Measurements from ENCODE around the gene COX6B1.

COX6B1 gene

DNA sequence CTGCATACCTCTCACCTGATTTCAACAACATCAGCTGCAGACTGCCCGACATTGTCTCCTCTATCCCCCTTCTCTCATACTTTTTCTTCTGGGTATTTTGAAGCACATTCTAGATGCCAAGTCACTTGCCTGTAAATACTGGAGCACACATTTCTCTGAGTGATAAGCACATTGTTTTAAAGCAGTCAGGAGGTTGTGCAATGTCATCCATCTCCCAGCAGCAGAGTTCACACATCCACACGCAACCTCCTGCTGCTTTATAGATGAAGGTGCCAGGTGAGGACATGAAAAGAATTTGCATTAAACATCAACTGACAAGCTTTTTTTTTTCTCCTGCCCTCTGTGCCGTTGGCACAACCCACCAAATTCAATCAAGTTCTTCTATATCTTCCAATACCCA is 23.7 kb downstream of the COX6B1 start:
- Histone ChIP-seq H3K27ac (replicated peaks) (no peak overlapping the region), H3K27me3 (ENCODE audit: insufficient read depth, poor library complexity, severe bottlenecking) (peaks cover 28% of the 10 kb centered on the region), H3K4me3 (replicated peaks; ENCODE audit: insufficient read depth, low read length) (no peak overlapping the region)
- TF ChIP-seq POLR2AphosphoS5 (IDR thresholded peaks at IDR 0.05; ENCODE audit: low read depth) (no peak), GABPA (IDR thresholded peaks at IDR 0.05; ENCODE audit: low read depth) (no peak), SPI1 (IDR thresholded peaks at IDR 0.05; ENCODE audit: borderline replicate concordance, low read depth) (no peak)
- TF ChIP-seq, protein P1, sequence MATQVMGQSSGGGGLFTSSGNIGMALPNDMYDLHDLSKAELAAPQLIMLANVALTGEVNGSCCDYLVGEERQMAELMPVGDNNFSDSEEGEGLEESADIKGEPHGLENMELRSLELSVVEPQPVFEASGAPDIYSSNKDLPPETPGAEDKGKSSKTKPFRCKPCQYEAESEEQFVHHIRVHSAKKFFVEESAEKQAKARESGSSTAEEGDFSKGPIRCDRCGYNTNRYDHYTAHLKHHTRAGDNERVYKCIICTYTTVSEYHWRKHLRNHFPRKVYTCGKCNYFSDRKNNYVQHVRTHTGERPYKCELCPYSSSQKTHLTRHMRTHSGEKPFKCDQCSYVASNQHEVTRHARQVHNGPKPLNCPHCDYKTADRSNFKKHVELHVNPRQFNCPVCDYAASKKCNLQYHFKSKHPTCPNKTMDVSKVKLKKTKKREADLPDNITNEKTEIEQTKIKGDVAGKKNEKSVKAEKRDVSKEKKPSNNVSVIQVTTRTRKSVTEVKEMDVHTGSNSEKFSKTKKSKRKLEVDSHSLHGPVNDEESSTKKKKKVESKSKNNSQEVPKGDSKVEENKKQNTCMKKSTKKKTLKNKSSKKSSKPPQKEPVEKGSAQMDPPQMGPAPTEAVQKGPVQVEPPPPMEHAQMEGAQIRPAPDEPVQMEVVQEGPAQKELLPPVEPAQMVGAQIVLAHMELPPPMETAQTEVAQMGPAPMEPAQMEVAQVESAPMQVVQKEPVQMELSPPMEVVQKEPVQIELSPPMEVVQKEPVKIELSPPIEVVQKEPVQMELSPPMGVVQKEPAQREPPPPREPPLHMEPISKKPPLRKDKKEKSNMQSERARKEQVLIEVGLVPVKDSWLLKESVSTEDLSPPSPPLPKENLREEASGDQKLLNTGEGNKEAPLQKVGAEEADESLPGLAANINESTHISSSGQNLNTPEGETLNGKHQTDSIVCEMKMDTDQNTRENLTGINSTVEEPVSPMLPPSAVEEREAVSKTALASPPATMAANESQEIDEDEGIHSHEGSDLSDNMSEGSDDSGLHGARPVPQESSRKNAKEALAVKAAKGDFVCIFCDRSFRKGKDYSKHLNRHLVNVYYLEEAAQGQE (IDR thresholded peaks at IDR 0.05; ENCODE audit: insufficient replicate concordance, low read depth) = no peak
- TF ChIP-seq, protein P2, sequence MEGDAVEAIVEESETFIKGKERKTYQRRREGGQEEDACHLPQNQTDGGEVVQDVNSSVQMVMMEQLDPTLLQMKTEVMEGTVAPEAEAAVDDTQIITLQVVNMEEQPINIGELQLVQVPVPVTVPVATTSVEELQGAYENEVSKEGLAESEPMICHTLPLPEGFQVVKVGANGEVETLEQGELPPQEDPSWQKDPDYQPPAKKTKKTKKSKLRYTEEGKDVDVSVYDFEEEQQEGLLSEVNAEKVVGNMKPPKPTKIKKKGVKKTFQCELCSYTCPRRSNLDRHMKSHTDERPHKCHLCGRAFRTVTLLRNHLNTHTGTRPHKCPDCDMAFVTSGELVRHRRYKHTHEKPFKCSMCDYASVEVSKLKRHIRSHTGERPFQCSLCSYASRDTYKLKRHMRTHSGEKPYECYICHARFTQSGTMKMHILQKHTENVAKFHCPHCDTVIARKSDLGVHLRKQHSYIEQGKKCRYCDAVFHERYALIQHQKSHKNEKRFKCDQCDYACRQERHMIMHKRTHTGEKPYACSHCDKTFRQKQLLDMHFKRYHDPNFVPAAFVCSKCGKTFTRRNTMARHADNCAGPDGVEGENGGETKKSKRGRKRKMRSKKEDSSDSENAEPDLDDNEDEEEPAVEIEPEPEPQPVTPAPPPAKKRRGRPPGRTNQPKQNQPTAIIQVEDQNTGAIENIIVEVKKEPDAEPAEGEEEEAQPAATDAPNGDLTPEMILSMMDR (IDR thresholded peaks at IDR 0.05; ENCODE audit: insufficient read depth, low read length) = no peak
- DNase-seq (ENCODE audit: low read depth in 1 of 2, low spot score in 1 of 2) = no peak

DNA sequence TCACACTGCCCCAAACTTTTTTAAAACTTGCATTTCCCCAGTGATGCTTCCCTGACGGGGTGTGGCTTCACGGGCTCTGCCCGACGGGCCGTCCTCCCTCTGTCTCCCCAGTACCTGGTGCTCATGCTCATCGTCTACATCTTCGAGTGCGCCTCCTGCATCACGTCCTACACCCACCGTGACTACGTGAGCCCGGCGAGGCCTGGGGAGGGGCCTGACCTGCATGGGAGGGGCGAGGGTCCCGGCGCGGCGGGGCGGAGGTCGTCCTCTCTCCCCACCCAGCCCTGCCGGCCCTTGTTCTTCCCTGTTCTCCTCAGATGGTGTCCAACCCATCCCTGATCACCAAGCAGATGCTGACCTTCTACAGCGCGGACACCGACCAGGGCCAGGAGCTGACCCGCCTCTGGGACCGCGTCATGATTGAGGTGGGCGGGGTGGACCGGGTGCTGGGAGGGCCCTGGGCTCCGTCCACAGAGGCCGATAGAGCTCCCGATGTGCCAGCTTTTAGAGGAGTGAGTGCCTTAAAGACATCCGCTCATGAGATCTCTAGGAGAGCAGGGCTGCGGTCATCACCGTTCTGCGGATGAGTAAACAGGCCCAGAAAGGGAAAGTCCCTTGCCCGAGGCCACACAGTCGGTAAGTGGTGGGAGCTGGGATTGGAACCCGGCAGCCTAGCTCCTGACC is 25.1 kb downstream of the COX6B1 start:
- no peak for DNase-seq (ENCODE audit: low read depth in 1 of 2, low spot score in 1 of 2)
- Histone ChIP-seq H3K27ac (replicated peaks) (no peak overlapping the region), H3K27me3 (ENCODE audit: insufficient read depth, poor library complexity, severe bottlenecking) (peaks cover 28% of the 10 kb centered on the region), H3K4me3 (replicated peaks; ENCODE audit: insufficient read depth, low read length) (no peak overlapping the region)
- TF ChIP-seq SPI1 (IDR thresholded peaks at IDR 0.05; ENCODE audit: borderline replicate concordance, low read depth) (no peak), GABPA (IDR thresholded peaks at IDR 0.05; ENCODE audit: low read depth) (no peak), POLR2AphosphoS5 (IDR thresholded peaks at IDR 0.05; ENCODE audit: low read depth) (no peak)
- TF ChIP-seq, protein P1 (IDR thresholded peaks at IDR 0.05; ENCODE audit: insufficient replicate concordance, low read depth) = no peak
- TF ChIP-seq, protein P2 (IDR thresholded peaks at IDR 0.05; ENCODE audit: insufficient read depth, low read length) = no peak

DNA sequence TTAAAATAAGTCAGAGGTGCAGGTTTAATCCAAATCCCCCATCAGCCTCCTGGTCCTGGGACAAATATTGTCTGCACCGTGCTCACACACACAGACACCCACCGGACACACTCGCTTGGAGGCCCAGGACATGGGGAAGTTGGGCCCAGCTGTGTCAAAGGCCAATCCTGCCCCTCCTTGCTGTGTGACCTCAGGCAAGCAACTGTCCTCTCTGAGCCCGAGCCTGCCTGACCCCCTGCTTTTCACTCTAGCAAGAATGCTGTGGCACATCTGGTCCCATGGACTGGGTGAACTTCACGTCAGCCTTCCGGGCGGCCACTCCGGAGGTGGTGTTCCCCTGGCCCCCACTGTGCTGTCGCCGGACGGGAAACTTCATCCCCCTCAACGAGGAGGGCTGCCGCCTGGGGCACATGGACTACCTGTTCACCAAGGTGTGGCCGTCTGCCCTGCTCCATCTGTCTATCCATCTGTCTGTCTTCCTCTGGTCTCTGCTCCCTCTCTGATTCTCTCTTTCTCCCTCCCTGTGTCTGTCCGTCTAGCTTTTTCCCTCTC is 27.5 kb downstream of the COX6B1 start:
- TF ChIP-seq, protein P1 (IDR thresholded peaks at IDR 0.05; ENCODE audit: insufficient replicate concordance, low read depth) = no peak
- TF ChIP-seq POLR2AphosphoS5 (IDR thresholded peaks at IDR 0.05; ENCODE audit: low read depth) = no peak
- TF ChIP-seq, protein P2 (IDR thresholded peaks at IDR 0.05; ENCODE audit: insufficient read depth, low read length) = no peak
- no peak for TF ChIP-seq SPI1 (IDR thresholded peaks at IDR 0.05; ENCODE audit: borderline replicate concordance, low read depth)
- no peak for TF ChIP-seq GABPA (IDR thresholded peaks at IDR 0.05; ENCODE audit: low read depth)
- no peak overlapping the region for H3K27ac ChIP-seq (replicated peaks)
- H3K27me3 ChIP-seq (ENCODE audit: insufficient read depth, poor library complexity, severe bottlenecking) = peaks cover 24% of the 10 kb centered on the region
- no peak overlapping the region for H3K4me3 ChIP-seq (replicated peaks; ENCODE audit: insufficient read depth, low read length)
- DNase-seq (ENCODE audit: low read depth in 1 of 2, low spot score in 1 of 2) = no peak
